ENCODE results near the gene PDE1C. TPM values are rescaled to one million over a fixed set of nuclear protein-coding genes. Genes with fewer than 3 reads are reported as not detected.

The PDE1C gene
- total and polyA plus RNA-seq, 11 donors, result 35.3 to 307 (median 141) TPM

GRCh38 chr7:32047801-32048200 is 22.4 kb downstream of the PDE1C start:
- H3K4me1 ChIP-seq, result peaks cover 0 to 81% (median 15%) of the 10 kb centered on the region in 12 donors
- intact Hi-C loops (cut with DNase I), result no loop called here
- ATAC-seq (no peak), DNase-seq (no peak)
- no peaks in the 10 kb centered on the region for H3K27me3 ChIP-seq
- H3K27ac ChIP-seq, result peak overlapping the region in 1 of 12 donors; percentile 39
- H3K9me3 ChIP-seq, result no peaks in the 10 kb centered on the region
- no peak for TF ChIP-seq POLR2A (IDR thresholded peaks at IDR 0.05)
- TF ChIP-seq, protein P1, sequence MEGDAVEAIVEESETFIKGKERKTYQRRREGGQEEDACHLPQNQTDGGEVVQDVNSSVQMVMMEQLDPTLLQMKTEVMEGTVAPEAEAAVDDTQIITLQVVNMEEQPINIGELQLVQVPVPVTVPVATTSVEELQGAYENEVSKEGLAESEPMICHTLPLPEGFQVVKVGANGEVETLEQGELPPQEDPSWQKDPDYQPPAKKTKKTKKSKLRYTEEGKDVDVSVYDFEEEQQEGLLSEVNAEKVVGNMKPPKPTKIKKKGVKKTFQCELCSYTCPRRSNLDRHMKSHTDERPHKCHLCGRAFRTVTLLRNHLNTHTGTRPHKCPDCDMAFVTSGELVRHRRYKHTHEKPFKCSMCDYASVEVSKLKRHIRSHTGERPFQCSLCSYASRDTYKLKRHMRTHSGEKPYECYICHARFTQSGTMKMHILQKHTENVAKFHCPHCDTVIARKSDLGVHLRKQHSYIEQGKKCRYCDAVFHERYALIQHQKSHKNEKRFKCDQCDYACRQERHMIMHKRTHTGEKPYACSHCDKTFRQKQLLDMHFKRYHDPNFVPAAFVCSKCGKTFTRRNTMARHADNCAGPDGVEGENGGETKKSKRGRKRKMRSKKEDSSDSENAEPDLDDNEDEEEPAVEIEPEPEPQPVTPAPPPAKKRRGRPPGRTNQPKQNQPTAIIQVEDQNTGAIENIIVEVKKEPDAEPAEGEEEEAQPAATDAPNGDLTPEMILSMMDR (IDR thresholded peaks at IDR 0.05), result no peak
- H3K4me3 ChIP-seq, result no peak overlapping the region
- H3K36me3 ChIP-seq, result peaks cover 0 to 20% (median 0%) of the 10 kb centered on the region in 9 donors

DNA sequence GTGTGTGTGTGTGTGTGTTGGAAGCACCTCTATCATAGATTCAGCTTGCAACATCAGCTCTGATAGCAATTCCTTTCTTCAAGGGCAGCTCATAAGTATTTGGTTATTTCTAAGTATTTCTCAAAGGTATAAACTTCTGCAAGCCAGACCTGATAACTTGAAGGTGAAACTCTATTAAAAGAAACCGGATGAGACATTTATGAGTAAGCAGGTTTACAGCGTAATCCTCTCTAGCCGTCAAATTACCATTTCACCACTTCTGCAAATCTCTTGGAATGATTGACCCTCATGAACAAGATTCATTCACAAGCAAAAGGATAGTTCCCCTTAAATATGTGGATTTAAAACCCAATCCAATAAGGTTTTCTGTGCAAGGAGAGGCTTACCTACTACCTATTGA is 23.1 kb downstream of the PDE1C start:
- 58 to 81% (median 66%) methylated on average over 3 of the region's 3 CpGs for WGBS, 4 donors
- H3K27ac ChIP-seq, result peak overlapping the region in 3 of 12 donors; percentile 11 to 39 (median 36)
- no peaks in the 10 kb centered on the region for H3K9me3 ChIP-seq
- H3K4me1 ChIP-seq, result peaks cover 0 to 78% (median 15%) of the 10 kb centered on the region in 12 donors
- H3K4me3 ChIP-seq, result no peak overlapping the region
- H3K36me3 ChIP-seq, result peaks cover 0 to 20% (median 0%) of the 10 kb centered on the region in 9 donors
- ATAC-seq (no peak), DNase-seq (no peak)
- no peaks in the 10 kb centered on the region for H3K27me3 ChIP-seq
- intact Hi-C loops (cut with DNase I), result no loop called here
- TF ChIP-seq, protein P1 (IDR thresholded peaks at IDR 0.05), result no peak
- TF ChIP-seq POLR2A (IDR thresholded peaks at IDR 0.05), result no peak

- H3K36me3 ChIP-seq, result peaks cover 0 to 18% (median 0%) of the 10 kb centered on the region in 9 donors
- peaks cover 0 to 72% (median 16%) of the 10 kb centered on the region in 12 donors for H3K4me1 ChIP-seq
- no peaks in the 10 kb centered on the region for H3K27me3 ChIP-seq
- H3K27ac ChIP-seq, result peak overlapping the region in 2 of 12 donors; percentile 5 to 23
- ATAC-seq, result no peak
- TF ChIP-seq, protein P1 (IDR thresholded peaks at IDR 0.05), result no peak
- no peak for TF ChIP-seq POLR2A (IDR thresholded peaks at IDR 0.05)
- H3K4me3 ChIP-seq, result no peak overlapping the region
- no peaks in the 10 kb centered on the region for H3K9me3 ChIP-seq
- intact Hi-C loops (cut with DNase I), result no loop called here
- no peak for DNase-seq
Measured at GRCh38 chr7:32045228-32045627, 25.0 kb downstream of the PDE1C start.

DNA sequence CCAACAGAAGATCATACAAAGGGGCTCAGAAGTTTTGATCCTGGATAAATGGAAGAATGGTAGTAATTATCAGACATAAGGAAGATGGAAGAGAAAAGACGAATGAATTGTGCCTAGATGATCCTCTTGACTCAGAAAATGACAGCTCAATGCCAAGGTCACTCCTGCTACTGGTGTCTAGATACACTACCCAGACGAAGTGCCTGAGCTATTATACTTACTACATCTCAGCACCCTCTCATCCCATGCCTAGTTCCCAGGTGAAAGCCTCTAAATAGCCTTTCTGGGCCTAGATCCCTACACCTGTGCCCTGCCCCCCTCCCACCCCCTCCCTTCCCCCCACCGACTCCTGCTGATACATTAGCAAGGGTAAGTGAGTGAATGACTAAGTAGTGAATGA is 25.5 kb downstream of the PDE1C start:
- peak overlapping the region in 2 of 12 donors; percentile 23 to 39 for H3K27ac ChIP-seq
- TF ChIP-seq, protein P1 (IDR thresholded peaks at IDR 0.05), result no peak
- no peak for TF ChIP-seq POLR2A (IDR thresholded peaks at IDR 0.05)
- no peaks in the 10 kb centered on the region for H3K27me3 ChIP-seq
- 26 to 48% (median 42%) methylated on average over 3 of the region's 3 CpGs for WGBS, 4 donors
- peaks cover 0 to 72% (median 18%) of the 10 kb centered on the region in 12 donors for H3K4me1 ChIP-seq
- H3K9me3 ChIP-seq, result no peaks in the 10 kb centered on the region
- peaks cover 0 to 13% (median 0%) of the 10 kb centered on the region in 9 donors for H3K36me3 ChIP-seq
- peak in 3 of 4 donors; percentile 14 to 52 (median 44) for ATAC-seq
- intact Hi-C loops (cut with DNase I), result no loop called here
- no peak for DNase-seq
- no peak overlapping the region for H3K4me3 ChIP-seq
